ENCODE measurements around the gene TRDN.

DNA sequence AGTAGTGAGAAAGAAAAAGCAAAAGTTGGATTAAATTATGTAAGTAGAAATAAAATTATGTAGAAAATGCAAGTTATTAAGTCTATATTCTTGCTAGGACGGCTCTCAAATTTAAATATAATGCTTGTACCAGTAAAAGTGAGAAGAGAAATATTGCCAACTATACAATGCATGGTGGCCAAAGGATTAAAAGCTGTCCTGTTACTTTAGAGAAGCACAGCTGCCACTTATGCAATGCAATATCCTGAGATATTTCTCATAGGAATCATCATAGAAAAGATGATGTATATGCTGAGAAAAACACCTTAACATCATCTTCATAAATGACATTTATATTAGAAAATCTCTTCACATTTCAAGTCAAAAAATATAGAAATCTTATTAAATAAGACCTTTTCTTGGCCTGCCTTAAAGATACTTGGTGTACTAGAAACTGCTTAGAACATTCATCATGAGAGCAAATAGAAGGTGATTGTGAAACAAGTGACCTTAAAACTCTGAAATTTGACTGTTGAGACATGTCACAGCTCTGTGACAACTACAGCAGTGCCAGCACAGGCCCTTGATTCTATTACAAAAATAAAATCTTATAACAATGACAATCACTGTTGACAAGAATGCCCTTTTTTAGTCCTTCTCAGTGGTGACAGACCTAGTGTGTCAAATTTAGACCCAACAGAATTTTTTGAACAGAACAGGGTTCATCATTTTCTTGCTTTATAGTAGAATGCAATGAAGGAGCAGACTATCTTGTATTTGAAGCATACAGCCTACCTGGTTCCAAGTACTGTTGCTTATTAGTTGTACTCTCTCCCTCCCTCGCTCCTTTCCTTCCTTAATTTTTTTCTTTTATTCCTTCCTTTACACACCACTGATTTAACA lies 467.6 kb downstream of the TRDN start:
- TF ChIP-seq POLR2A (IDR thresholded peaks at IDR 0.05; ENCODE audit: low read length) (no peak), GATA1 (IDR thresholded peaks at IDR 0.05; ENCODE audit: low read depth, low read length) (no peak)

Measured in erythroblast (primary cell).